IPS-18c (cell line): ENCODE measurements around the gene CES3.
"Not testable (repeated sequence)": the region's sequence is repeated elsewhere in the genome, so short reads cannot be mapped to it uniquely, and the experiment has no call there.

Experiments used
- H3K4me3 ChIP-seq: 2 replicates; pipeline ENCODE4 v1.7.0; 2013; ENCODE audit warnings: low read depth, mild to moderate bottlenecking, low read length, moderate library complexity; ENCODE audit not compliant: insufficient read depth
- H3K9me3 ChIP-seq: one replicate; pipeline ENCODE4 v1.6.1; 2013; ENCODE audit warnings: mild to moderate bottlenecking, low read length, moderate library complexity; ENCODE audit not compliant: control insufficient read depth, insufficient read depth

The CES3 gene

DNA sequence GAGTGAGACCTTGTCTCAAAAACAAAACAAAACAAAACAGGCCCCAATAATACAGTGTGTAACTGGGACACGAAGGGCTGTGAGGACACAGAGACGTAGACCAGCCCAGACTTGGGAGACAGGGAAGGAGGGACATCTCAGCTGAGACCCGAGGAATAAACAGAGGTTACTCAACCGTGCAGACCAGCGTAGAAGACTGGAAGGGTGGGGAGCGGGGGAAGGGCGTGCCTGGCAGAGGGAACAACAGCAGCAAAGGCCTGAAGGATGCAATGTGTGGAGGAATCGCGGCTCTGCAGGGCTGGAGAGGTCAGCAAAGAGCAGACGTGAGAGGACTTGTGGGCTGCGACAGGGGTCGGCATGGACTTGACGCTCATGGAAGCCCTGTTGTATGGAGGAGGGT, 15.7 kb downstream of the CES3 start:
- H3K9me3 ChIP-seq = no peaks in the 10 kb centered on the region
- H3K4me3 ChIP-seq = no peak overlapping the region

DNA sequence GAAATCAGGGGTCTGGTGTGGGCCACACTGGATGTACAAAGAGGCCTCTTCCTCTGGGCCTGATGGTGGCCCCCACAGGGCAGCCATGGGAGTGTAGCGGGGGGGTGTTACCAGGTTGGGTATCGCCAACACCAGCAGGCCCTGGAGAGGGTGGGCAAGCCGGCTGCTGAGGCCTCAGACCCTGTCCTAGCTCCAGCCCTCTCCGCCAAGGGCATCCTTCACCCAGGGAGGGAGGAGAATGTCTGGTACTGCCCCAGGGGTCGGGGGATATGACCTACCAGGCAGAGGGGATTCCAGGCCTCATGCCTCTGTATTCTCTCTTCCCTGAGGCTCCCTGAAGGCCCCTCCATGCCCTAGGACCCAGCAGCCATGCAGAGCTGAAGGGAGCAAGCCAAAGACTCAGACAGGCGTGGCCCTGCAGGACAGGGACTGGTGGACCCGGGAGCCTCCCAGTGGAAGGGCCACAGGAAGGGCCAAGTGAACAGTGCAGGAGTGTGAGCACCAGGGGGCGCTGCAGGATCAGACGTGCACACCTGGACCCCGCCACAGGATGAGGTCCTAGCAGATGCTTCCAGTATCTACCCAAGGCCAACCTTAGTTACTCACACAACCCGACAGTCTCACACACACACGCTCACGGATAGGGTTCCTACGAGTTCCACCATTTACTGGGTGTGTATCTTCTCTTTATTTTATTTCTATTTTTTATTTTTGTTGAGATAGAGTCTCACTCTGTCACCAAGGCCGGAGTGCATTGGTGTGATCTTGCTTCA, 16.5 kb downstream of the CES3 start:
- no peaks in the 10 kb centered on the region for H3K9me3 ChIP-seq
- H3K4me3 ChIP-seq = no peak overlapping the region

DNA sequence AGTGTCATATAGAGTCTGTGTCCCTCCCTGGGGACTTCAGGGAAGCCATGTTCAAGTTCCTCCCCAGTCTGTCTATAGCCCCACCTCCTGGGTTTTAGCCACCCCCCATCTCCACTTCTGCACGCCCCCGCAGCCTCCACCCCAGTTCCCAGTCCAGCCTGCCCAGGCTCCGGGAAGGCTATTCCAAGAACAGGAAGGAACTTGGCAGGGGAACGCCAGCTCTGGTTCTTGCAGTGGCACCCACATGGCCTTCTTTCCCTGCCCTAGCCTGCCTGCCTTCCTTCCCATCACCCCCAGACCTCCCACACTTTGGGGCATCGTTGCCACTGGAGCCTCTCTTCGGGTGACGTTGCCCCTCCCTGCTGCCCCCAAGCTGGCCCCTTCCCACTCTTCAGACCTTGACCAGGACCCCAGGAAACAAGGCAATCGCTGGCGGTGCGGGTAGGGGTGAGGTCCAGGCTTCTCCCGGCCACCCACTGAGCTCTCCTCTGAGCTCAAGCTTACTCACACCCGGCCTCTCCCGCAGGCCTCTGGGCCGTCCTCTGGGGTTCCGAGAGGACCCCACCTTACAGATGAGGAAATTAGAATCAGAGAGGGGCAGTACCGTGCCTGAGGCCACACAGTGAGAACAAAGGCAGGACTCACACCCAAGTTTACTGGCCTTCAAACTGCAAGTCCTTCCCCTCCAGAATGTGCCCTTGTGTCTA, 18.1 kb downstream of the CES3 start:
- H3K9me3 ChIP-seq = no peaks in the 10 kb centered on the region
- no peak overlapping the region for H3K4me3 ChIP-seq

DNA sequence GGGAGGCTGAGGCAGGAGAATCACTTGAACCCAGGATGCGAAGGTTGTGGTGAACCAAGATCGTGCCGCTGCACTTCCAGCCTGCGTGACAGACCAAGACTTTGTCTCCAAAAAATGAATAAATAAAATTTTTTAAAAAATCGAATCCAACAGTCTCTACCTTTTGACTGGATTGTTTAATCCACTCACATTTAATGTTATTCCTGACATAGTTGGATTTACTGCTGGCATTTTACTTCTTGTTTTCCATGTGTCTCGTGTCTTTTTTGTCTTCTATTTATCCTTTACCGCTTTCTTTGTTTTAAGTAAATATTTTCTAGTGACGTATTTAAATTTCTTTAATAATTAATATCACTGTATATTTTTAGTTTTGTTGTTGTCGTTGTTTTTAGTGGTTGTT, 22.0 kb downstream of the CES3 start:
- H3K4me3 ChIP-seq = no peak overlapping the region
- no peaks in the 10 kb centered on the region for H3K9me3 ChIP-seq

DNA sequence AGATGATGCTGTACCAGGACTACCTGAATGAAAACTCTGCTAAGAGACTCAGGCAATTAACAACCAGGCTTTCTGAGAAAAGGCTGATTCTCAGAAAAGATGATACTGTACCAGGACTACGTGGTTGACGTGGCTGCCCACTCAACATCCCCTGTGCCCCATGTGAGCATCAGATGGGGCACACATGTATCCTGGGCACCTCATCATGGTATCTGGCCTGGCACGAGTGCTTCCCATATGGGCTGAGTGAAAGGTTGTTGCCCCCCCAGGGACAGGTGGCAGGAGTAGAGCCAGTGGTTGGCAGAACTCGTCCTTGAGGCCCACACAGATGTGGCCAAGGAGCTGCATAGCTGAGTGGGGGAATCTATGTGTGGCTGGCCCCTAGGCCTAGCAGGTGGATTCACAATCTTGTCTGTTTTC, 23.8 kb downstream of the CES3 start:
- Histone ChIP-seq H3K9me3 (no peaks in the 10 kb centered on the region), H3K4me3 (no peak overlapping the region)

DNA sequence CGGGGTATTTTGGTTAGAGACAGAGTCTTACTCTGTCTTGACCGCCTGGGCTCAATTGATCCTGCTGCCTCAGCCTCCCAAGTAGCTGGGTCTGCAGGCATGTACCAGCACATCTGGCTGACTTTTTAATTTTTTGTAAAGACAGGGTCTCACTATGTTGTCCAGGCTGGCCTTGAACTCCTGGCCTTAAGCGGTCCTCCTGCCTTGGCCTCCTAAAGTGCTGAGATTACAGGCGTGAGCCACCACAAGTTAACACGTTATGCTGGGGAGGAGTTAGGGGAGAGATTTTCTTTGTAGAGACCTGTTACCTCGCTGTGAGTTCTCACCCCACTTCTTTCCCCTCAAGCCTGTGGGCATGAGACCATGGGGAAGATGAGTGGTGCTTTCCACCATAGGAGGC, 25.5 kb downstream of the CES3 start:
- H3K9me3 ChIP-seq = no peaks in the 10 kb centered on the region

DNA sequence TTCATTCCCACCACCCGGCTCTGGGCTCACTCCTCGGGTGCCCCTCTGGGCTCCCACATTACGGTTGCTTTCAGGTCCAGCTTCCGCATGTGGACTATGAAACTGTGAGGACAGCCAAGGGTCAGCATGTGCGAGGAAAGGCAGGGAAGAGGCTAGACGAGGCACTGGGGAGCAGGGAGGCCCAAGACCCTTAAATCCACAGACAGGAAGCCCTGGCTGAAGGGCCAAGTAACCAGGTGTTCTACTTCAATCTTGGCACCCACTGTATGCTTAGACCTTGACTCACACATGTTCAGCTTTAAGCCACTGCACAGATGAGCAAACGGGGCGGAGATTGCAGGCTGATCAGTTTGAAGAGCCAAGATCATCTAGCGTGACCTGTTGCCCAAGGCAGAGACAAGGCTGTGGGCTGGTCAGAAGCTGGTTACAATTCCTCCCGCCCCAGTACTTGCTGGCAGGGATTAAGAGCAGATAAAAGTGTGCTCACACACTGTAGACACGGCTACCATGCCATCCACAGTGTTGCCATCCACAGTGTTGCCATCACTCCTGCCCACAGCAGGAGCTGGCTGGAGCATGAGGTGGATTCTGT, 27.2 kb downstream of the CES3 start, which contains the start of gene CES4A:
TSS of gene CES4A (plus strand) at position 393 of the 592 bp plus-strand sequence. CDS start at position 577, 184 bp downstream.
- Histone ChIP-seq H3K9me3 (no peaks in the 10 kb centered on the region), H3K4me3 (no peak within 1 kb of the TSS)

More for the DNA sequence above, 25.5 kb downstream of the CES3 start:
- H3K4me3 ChIP-seq = no peak overlapping the region

DNA sequence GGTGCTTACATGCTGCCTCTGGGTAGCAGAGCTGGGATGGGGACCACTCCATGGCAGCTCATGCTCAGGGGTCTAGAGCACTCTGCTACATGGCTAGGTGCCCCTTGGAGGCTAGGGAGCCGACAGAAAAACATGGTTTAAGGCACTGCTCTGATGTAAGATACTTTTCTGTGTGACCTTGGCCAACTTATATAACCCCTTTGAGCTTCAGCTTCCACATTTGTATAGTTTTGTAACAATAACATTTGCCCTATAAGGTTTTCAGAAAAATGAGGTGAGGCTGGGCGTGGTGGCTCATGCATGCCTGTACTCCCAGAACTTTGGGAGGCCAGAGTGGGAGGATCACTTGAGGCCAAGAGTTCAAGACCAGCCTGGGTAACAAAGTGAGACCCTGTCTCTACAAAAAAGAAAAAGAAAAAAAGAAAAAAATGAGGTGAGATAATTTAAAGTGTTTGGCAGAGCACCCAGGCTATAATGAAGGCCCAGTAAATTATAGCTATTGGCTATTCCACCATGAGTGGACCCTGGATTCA, 30.5 kb downstream of the CES3 start:
- H3K4me3 ChIP-seq = no peak overlapping the region
- H3K9me3 ChIP-seq = no peaks in the 10 kb centered on the region

DNA sequence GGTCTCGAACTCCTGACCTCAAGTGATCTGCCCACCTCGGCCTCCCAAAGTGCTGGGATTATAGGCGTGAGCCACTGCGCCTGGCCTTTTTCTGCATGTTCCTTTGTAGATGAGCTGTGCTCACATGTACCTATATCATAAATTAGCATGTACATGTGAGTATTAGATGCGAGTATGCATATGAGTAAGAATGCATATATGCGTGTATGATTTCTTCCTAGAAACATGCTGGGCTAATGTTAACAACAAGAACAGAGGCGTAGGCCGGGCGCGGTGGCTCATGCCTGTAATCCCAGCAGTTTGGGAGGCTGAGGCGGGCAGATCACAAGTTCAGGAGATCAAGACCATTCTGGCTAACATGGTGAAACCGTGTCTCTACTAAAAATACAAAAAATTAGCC, 32.5 kb downstream of the CES3 start:
- H3K9me3 ChIP-seq, H3K4me3 ChIP-seq: not testable (repeated sequence)

DNA sequence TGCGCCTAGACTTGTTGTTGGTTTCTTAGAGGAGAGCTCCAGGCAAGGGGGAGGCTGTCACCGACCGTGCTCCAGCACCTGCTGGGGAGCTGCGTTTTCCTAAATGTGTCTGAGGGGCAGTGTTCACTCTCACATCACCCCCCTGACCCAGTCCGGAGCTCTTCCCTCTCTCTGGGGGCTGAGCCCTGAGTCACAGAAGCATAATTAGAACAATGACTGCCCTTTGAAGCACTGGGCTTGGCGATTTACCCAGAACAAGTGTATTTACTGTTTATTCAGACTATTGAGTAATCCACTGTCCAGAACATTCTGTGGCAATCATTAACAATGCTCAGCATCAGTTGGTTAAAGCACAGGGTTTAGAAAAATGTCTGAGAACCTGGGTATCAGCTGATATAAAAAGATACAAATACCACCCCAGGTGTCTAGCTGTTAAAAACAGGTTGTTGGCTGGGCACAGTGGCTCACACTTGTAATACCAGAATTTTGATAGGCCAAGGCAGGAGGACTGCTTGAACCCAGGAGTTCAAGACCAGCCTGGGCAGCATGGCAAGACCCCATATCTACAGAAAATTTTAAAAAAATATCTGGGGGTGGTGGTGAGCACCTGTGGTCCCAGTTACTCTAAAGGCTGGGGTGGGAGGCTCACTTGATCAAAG, 35.4 kb downstream of the CES3 start:
- Histone ChIP-seq H3K9me3 (no peaks in the 10 kb centered on the region), H3K4me3 (no peak overlapping the region)

DNA sequence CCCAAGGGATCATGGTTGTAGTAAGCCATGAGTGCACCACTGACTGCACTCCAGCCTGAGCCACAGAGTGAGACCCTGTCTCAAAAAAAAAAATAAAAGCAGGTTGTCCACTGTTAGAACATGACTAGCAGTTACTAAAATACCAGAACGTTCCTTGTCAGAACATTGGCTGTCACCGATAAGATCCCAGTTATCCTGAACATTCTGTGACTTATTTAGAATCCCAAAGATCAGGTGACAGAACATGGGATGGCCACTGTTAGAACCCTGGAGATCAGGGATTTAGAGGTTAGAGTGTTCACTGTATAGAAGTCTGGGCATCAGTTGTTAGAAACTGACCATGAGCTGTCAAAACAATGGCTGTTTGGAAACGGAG, 35.9 kb downstream of the CES3 start:
- Histone ChIP-seq H3K9me3 (no peaks in the 10 kb centered on the region), H3K4me3 (no peak overlapping the region)

DNA sequence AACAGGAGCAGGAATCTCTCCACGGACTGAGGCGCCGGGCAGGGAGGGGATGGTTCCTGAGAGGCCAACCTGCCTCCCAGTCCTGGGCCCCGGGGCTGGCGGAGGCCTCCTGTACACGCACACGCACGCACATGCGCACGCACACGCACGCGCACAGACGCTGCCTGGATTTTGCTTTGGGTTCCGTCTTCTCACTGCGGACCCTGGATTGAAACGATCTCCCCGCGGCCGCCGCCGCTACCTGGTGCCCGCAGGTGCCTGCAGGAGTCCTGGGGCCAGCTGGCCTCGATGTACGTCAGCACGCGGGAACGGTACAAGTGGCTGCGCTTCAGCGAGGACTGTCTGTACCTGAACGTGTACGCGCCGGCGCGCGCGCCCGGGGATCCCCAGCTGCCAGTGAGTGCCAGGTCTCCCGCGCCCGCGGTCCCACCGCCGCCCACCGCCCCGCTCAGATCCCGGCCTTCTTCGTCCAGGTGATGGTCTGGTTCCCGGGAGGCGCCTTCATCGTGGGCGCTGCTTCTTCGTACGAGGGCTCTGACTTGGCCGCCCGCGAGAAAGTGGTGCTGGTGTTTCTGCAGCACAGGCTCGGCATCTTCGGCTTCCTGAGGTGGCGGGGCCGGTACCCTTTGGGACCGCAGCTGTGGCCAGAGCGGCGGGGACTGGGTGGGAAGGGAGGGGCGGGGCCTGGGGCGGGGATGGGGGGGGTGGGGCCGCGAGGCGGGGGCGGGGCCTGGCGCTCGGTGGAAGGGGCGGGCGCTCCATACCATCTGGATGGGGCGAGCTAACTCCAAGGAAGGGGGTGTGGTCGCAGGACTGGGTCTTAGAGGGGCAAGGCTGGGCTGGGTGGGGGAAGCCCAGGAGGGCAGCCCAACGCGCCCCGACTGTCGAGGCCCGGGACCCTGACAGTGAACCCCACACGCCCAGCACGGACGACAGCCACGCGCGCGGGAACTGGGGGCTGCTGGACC, 39.6 kb downstream of the CES3 start:
- peaks cover 3% of the 10 kb centered on the region for H3K9me3 ChIP-seq
- peak overlapping the region; percentile 67 for H3K4me3 ChIP-seq

DNA sequence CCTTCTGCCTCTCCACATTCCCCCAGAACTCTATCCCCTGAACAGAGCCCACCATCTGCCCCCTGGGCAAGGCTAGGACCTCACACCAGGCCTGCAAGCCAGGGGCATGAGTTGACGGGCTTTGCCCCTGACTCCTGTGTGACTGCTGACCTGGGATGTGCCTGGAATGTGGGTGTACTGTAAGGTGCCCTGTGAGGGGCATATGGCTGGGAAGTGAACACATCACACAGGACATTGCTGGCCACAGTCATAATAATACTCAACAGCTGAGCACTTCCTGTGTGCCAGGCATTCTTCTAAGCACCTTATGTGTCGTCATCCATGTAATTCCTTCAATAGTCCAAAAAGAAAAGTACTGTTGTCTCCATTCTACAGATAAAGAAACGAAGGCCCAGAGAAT, 40.7 kb downstream of the CES3 start:
- Histone ChIP-seq H3K4me3 (no peak overlapping the region), H3K9me3 (peaks cover 3% of the 10 kb centered on the region)

DNA sequence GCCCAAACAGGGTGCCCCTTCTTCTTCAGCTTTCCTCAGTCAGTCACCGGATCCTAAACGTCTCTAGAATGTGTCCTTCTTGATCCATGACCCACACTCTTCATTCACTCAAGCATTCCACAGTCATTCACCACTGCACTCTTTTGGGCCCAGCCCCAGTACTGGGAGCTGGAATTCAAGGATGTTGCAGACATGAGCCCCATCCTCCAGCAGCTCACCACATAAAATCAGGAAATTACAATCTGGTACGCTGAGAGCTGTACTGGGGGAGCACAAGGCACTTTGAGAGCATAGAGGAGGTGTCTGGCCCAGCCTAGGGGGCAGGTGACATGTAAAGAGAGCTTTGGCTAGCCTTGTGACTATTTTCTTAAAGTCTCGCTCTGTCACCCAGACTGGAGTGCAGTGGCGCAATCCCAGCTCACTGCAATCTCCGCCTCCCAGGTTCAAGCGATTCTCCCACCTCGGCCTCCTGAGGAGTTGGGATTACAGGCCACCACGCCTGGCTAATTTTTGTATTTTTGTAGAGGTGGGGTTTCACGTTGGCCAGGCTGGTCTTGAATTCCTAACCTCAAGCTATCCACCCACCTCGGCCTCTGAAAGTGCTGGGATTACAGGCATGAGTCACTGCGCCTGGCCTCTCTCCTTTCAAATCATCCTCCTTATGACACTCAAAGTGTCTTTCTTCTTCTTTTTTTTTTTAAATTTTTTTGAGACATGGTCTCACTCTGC, 46.0 kb downstream of the CES3 start:
- Histone ChIP-seq H3K9me3 (peaks cover 3% of the 10 kb centered on the region), H3K4me3 (no peak overlapping the region)

DNA sequence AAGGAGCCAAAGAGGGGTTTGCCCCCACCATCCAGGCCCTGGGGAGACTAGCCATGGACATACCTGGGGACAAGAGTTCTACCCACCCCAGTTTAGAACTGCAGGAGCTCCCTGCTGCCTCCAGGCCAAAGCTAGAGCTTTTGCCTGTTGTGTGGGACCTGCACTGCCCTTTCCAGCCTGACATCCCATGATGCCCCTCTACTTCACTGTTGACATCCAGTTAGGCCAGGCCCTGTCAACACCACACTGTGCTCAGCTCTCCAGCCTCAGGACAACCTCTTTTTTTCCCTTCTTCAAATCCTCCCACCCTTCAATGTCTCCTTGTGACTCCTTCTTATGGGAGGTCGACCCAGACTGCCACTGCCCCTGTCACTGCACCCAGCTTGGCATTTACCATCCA, 48.1 kb downstream of the CES3 start:
- Histone ChIP-seq H3K9me3 (no peaks in the 10 kb centered on the region), H3K4me3 (no peak overlapping the region)

DNA sequence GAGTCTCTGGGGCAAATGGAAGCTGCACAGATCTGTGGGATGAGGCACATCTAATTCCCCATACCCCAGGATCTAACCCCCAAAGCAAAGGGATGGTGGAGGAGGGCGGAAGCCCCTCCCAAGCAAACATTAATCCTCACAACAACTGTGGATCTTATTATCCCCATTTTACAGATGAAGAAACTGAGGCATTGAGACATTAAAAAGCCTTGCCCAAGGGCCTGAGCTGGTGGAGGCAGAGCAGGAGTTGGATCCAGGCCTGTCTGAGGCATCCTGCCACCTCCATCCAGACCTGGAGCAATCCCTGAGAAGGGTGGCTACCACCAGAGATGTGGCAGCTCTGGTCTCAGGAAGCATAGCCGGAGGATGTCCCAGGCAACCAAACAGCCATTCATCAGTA, 50.2 kb downstream of the CES3 start:
- no peak overlapping the region for H3K4me3 ChIP-seq
- no peaks in the 10 kb centered on the region for H3K9me3 ChIP-seq
